Keratinocyte (primary cell): ENCODE measurements around the gene PLAAT5.
A peak's percentile ranks its signal among the peaks of the same experiment; 100 is the strongest.

Experiments used
- CTCF ChIP-seq, 3 experiments: IDR thresholded peaks in 1 of 3; conservative IDR thresholded peaks in 1 of 3; optimal IDR thresholded peaks in 1 of 3; 2 replicates in 2 of 3; 3 replicates in 1 of 3; pipeline versions ENCODE3 to v1.5.1; 2011; ENCODE audit warnings: low read length in 3 of 3, mild to moderate bottlenecking in 3 of 3, moderate library complexity in 2 of 3, control low read depth in 1 of 3, inconsistent platforms in 1 of 3; ENCODE audit not compliant: insufficient read depth in 2 of 3; ENCODE audit errors: extremely low read depth in 1 of 3
- EZH2 ChIP-seq: IDR thresholded peaks from one replicate; pipeline ENCODE4 v1.6.1; 2012; ENCODE audit warnings: inconsistent platforms, mild to moderate bottlenecking, low read length, moderate library complexity

GRCh38 chr11:63508009-63508408 is 17.0 kb upstream of the PLAAT5 start:
- TF ChIP-seq EZH2 (no peak), CTCF (optimal IDR thresholded peaks at IDR 0.05 in 1 of 3, IDR thresholded peaks at IDR 0.05 in 1 of 3, conservative IDR thresholded peaks at IDR 0.05 in 1 of 3; ENCODE audit: extremely low read depth in 1 of 3, insufficient read depth in 2 of 3, low read length in 3 of 3) (peak in 2 of 3 experiments; percentile 26 to 29)
